Measurements from ENCODE around the gene TMEM175.

- TF ChIP-seq JDP2 (CRISPR knock-in tag; IDR thresholded peaks at IDR 0.05; ENCODE audit: borderline replicate concordance) (no peak), NR3C1 (CRISPR knock-in tag; IDR thresholded peaks at IDR 0.05) (no peak), ZNF558 (CRISPR knock-in tag; IDR thresholded peaks at IDR 0.05; ENCODE audit: borderline replicate concordance) (no peak)
Measured at GRCh38 chr4:915041-915474, 17.2 kb upstream of the TMEM175 start.

Measured in HepG2 (cell line).